HuH-7 (cell line): ENCODE measurements around the gene ARL15.

ENCODE experiments used
- DNase-seq: peaks from one replicate; pipeline ENCODE4 v3.0.0; 2011; ENCODE audit warnings: low spot score

The ARL15 gene

GRCh38 chr5:54315736-54316528, 5.6 kb upstream of the ARL15 start:
- DNase-seq, result no peak

GRCh38 chr5:54313311-54314270, 3.2 kb upstream of the ARL15 start:
- DNase-seq, result no peak

GRCh38 chr5:54312499-54312898, 2.1 kb upstream of the ARL15 start:
- no peak for DNase-seq

- DNase-seq, result no peak
Observed at GRCh38 chr5:54311176-54311677, 854 bp upstream of the ARL15 start.

- DNase-seq, result no peak
Observed at GRCh38 chr5:54309691-54310432, 511 bp downstream of the ARL15 start.

GRCh38 chr5:54309276-54309675, 1.1 kb downstream of the ARL15 start:
- DNase-seq, result no peak

- no peak for DNase-seq
Observed at GRCh38 chr5:54307583-54307982, 2.8 kb downstream of the ARL15 start.

- DNase-seq, result no peak
Observed at GRCh38 chr5:54306893-54307292, 3.5 kb downstream of the ARL15 start.

- no peak for DNase-seq
Observed at GRCh38 chr5:54305737-54306136, 4.6 kb downstream of the ARL15 start.

GRCh38 chr5:54304040-54304439, 6.3 kb downstream of the ARL15 start:
- no peak for DNase-seq

- DNase-seq, result no peak
Observed at GRCh38 chr5:54302267-54302687, 8.1 kb downstream of the ARL15 start.

- no peak for DNase-seq
Observed at GRCh38 chr5:54301849-54302248, 8.5 kb downstream of the ARL15 start.

- DNase-seq, result no peak
Observed at GRCh38 chr5:54301220-54301619, 9.2 kb downstream of the ARL15 start.

- no peak for DNase-seq
Observed at GRCh38 chr5:54298947-54299346, 11.4 kb downstream of the ARL15 start.

- DNase-seq, result no peak
Observed at GRCh38 chr5:54296386-54296785, 14.0 kb downstream of the ARL15 start.

GRCh38 chr5:54295651-54296276, 14.6 kb downstream of the ARL15 start:
- no peak for DNase-seq

GRCh38 chr5:54294097-54294667, 16.2 kb downstream of the ARL15 start:
- no peak for DNase-seq

- DNase-seq, result no peak
Observed at GRCh38 chr5:54292866-54293265, 17.5 kb downstream of the ARL15 start.

GRCh38 chr5:54291498-54291897, 18.9 kb downstream of the ARL15 start:
- no peak for DNase-seq

- DNase-seq, result no peak
Observed at GRCh38 chr5:54289769-54290168, 20.6 kb downstream of the ARL15 start.

- no peak for DNase-seq
Observed at GRCh38 chr5:54288568-54289217, 21.7 kb downstream of the ARL15 start.
